ENCODE data around the gene CUX1. TPM values are rescaled to one million over a fixed set of nuclear protein-coding genes. Genes with fewer than 3 reads are reported as not detected.

Gene CUX1
- total RNA-seq, 4 donors from 2014 or later = 56.9 to 124 (median 93.2) TPM

DNA sequence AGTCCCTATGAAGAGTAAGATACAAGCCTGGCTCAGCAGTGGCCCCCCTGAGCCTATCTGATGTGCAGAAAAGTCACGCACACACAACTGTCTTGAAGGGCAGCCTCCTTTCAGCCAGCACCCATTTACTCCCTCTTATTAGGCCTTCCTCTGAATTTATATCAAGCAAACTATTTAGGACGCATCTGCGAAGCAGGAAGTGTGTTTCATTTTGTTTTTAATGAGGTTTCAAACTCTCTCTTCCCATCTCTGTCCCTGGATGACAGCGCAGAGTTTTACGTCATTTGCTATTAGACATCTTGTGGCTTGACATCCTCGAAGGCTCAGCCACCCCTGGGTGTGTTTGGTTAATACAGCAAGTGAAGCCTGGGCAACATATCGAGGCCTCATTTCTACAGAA is 79.5 kb downstream of the CUX1 start:
- TF ChIP-seq, protein P1, sequence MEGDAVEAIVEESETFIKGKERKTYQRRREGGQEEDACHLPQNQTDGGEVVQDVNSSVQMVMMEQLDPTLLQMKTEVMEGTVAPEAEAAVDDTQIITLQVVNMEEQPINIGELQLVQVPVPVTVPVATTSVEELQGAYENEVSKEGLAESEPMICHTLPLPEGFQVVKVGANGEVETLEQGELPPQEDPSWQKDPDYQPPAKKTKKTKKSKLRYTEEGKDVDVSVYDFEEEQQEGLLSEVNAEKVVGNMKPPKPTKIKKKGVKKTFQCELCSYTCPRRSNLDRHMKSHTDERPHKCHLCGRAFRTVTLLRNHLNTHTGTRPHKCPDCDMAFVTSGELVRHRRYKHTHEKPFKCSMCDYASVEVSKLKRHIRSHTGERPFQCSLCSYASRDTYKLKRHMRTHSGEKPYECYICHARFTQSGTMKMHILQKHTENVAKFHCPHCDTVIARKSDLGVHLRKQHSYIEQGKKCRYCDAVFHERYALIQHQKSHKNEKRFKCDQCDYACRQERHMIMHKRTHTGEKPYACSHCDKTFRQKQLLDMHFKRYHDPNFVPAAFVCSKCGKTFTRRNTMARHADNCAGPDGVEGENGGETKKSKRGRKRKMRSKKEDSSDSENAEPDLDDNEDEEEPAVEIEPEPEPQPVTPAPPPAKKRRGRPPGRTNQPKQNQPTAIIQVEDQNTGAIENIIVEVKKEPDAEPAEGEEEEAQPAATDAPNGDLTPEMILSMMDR (IDR thresholded peaks at IDR 0.05) = no peak
- TF ChIP-seq EP300 (IDR thresholded peaks at IDR 0.05; ENCODE audit: low read depth) = no peak
- TF ChIP-seq POLR2AphosphoS5 (IDR thresholded peaks at IDR 0.05) = no peak
- TF ChIP-seq POLR2A (IDR thresholded peaks at IDR 0.05) = no peak
- WGBS, 2 donors (ENCODE audit: low coverage in 1 of 2) = 89 to 95% methylated on average over 6 to 7 of the region's 7 CpGs
- in situ Hi-C loops (cut with MboI; ENCODE audit: low pct_ligation_motif_present in 1 of 4, low pct_unique_long_range_greater_than_20kb in 1 of 4, low sequenced_read_pairs in 3 of 4) = no loop called here
- no peak for DNase-seq
- Histone ChIP-seq H3K27ac (peak overlapping the region in 3 of 4 donors; percentile 14 to 63 (median 37)), H3K9me3 (no peaks in the 10 kb centered on the region), H3K36me3 (no peaks in the 10 kb centered on the region), H3K27me3 (no peaks in the 10 kb centered on the region), H3K4me1 (peaks cover 0 to 33% (median 6%) of the 10 kb centered on the region in 4 donors), H3K4me3 (no peak overlapping the region)
- intact Hi-C loops (cut with DNase I; ENCODE audit: low total_unique reads) = no loop called here

DNA sequence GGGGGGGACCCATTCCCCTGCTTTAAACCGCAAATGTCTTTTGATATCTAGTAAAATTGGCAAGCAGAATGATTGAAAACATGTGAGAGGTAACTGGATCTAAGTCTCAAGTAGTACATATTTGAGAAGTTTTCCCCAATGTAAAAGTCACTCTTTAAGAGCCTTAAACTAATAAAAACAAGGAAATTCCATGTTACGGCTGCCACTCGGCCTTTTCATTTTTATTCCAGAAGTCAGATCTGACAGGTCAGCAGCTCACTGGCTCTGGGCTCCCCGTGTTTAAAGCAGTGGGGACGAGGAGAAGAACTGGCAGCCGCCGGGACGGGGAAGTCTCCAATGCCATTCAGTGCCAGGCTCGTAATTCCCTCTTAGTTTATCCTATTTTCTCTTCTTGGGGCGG is 80.7 kb downstream of the CUX1 start:
- no peak for DNase-seq
- peaks cover 0 to 31% (median 7%) of the 10 kb centered on the region in 4 donors for H3K4me1 ChIP-seq

DNA sequence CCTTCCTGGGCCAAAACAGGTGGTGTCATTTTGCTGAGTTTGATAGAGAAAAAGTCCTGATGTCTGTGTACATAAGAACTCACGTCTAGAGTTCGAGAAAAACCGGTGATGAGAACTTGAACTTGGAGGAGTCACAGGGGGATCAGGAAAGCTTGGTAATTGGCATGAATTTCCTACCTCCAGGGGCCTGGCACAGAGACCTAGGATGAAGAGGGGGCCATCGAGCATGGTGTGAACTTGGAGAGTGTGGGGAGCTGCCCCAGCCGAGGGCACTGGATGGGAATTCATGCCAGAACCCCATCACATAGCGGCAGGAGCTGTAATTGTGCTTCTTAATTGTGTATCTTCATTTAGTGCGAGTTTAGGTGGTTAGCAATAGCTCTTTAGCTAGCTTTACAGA is 82.2 kb downstream of the CUX1 start:
- peak overlapping the region; percentile 0 to 71 (median 52) for H3K27ac ChIP-seq
- H3K4me1 ChIP-seq = peaks cover 0 to 22% (median 4%) of the 10 kb centered on the region in 4 donors
- intact Hi-C loops (cut with DNase I; ENCODE audit: low total_unique reads) = no loop called here
- no peaks in the 10 kb centered on the region for H3K9me3 ChIP-seq
- no peaks in the 10 kb centered on the region for H3K36me3 ChIP-seq
- TF ChIP-seq, protein P1 (IDR thresholded peaks at IDR 0.05) = no peak
- TF ChIP-seq POLR2A (IDR thresholded peaks at IDR 0.05) (no peak), POLR2AphosphoS5 (IDR thresholded peaks at IDR 0.05) (no peak), EP300 (IDR thresholded peaks at IDR 0.05; ENCODE audit: low read depth) (no peak)
- in situ Hi-C loops (cut with MboI; ENCODE audit: low pct_ligation_motif_present in 1 of 4, low pct_unique_long_range_greater_than_20kb in 1 of 4, low sequenced_read_pairs in 3 of 4) = no loop called here
- 78 to 84% methylated on average over 7 of the region's 7 CpGs for WGBS, 2 donors (ENCODE audit: low coverage in 1 of 2)
- no peak overlapping the region for H3K4me3 ChIP-seq
- DNase-seq = no peak
- no peaks in the 10 kb centered on the region for H3K27me3 ChIP-seq

More for the DNA sequence above, 80.7 kb downstream of the CUX1 start:
- WGBS, 2 donors (ENCODE audit: low coverage in 1 of 2) = 70 to 83% methylated on average over 8 to 10 of the region's 10 CpGs
- in situ Hi-C loops (cut with MboI; ENCODE audit: low pct_ligation_motif_present in 1 of 4, low pct_unique_long_range_greater_than_20kb in 1 of 4, low sequenced_read_pairs in 3 of 4) (no loop called here), intact Hi-C loops (cut with DNase I; ENCODE audit: low total_unique reads) (no loop called here)
- Histone ChIP-seq H3K27me3 (no peaks in the 10 kb centered on the region), H3K27ac (peak overlapping the region in 3 of 4 donors; percentile 39 to 63 (median 56)), H3K4me3 (no peak overlapping the region), H3K9me3 (no peaks in the 10 kb centered on the region), H3K36me3 (no peaks in the 10 kb centered on the region)
- TF ChIP-seq, protein P1 (IDR thresholded peaks at IDR 0.05) = no peak
- TF ChIP-seq POLR2A (IDR thresholded peaks at IDR 0.05) (no peak), EP300 (IDR thresholded peaks at IDR 0.05; ENCODE audit: low read depth) (no peak), POLR2AphosphoS5 (IDR thresholded peaks at IDR 0.05) (no peak)

DNA sequence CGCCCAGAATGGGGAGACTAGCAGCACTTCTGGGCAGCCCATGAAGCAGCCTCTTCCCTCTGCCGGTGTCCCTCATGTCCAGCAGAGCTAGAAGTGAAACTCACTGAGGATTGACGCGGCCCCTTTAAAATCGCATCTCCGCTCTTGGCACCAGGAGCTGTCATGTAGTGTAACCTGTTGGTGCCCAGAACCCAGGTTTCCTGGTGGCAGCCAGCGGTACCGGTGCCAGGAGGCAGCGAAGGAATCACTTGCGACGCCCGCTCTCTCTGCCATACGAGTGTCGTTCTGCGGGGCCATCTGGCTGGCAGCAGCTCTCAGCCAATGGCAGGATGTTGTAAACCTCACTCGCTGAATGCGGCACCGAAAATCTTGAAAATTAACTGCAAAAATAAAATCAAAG is 82.7 kb downstream of the CUX1 start:
- intact Hi-C loops (cut with DNase I; ENCODE audit: low total_unique reads) (no loop called here), in situ Hi-C loops (cut with MboI; ENCODE audit: low pct_ligation_motif_present in 1 of 4, low pct_unique_long_range_greater_than_20kb in 1 of 4, low sequenced_read_pairs in 3 of 4) (no loop called here)
- Histone ChIP-seq H3K4me3 (no peak overlapping the region), H3K27me3 (no peaks in the 10 kb centered on the region), H3K36me3 (no peaks in the 10 kb centered on the region), H3K27ac (peak overlapping the region; percentile 0 to 71 (median 52)), H3K4me1 (peaks cover 0 to 22% (median 4%) of the 10 kb centered on the region in 4 donors), H3K9me3 (no peaks in the 10 kb centered on the region)
- TF ChIP-seq POLR2A (IDR thresholded peaks at IDR 0.05) (no peak), EP300 (IDR thresholded peaks at IDR 0.05; ENCODE audit: low read depth) (no peak), POLR2AphosphoS5 (IDR thresholded peaks at IDR 0.05) (no peak)
- TF ChIP-seq, protein P1 (IDR thresholded peaks at IDR 0.05) = peak in 1 of 5 experiments; percentile 16
- WGBS, 2 donors (ENCODE audit: low coverage in 1 of 2) = 95 to 96% methylated on average over 5 to 18 of the region's 18 CpGs
- DNase-seq = no peak
